ENCODE measurements around the gene KLHL29. TPM values are rescaled to one million over a fixed set of nuclear protein-coding genes. Genes with fewer than 3 reads are reported as not detected.

KLHL29 gene
- polyA plus RNA-seq, 1 of the 3 experiments (the other 2 are of a cell fraction) = 4.6 TPM

GRCh38 chr2:23497063-23497462 lies 112.1 kb downstream of the KLHL29 start:
- Histone ChIP-seq H3F3A (replicated peaks; ENCODE audit: insufficient read depth) (no peaks in the 10 kb centered on the region), H3K4me3 (ENCODE audit: low read depth in 2 of 2, low read length in 1 of 2) (no peak overlapping the region), H4K20me1 (ENCODE audit: insufficient read depth) (no peaks in the 10 kb centered on the region), H3K27me3 (ENCODE audit: insufficient read depth) (no peaks in the 10 kb centered on the region), H3K9ac (no peak overlapping the region), H3K4me2 (peak overlapping the region; percentile 18; the same call in 1 of the 2 replicates), H3K9me3 (no peaks in the 10 kb centered on the region), H2AFZ (ENCODE audit: low read depth) (no peak overlapping the region), H3K36me3 (replicated peaks in 1 of 2; ENCODE audit: control insufficient read depth in 1 of 2, insufficient read depth in 2 of 2, low read length in 1 of 2) (no peaks in the 10 kb centered on the region), H3K27ac (ENCODE audit: low read depth in 2 of 2, low read length in 1 of 2) (no peak overlapping the region), H3K4me1 (ENCODE audit: control insufficient read depth in 1 of 2, insufficient read depth in 2 of 2, low read depth in 1 of 2, low read length in 1 of 2) (peaks cover 25 to 32% of the 10 kb centered on the region in 2 experiments; a peak in 3 of 4 replicates), H3K79me2 (ENCODE audit: insufficient read depth) (no peaks in the 10 kb centered on the region), H3K9me2 (no peaks in the 10 kb centered on the region)
- CTCF ChIA-PET = no interaction called here
- POLR2A ChIA-PET = no interaction called here
- 75% methylated on average over 7 of the region's 7 CpGs for WGBS (ENCODE audit: low lambda C conversion rate)
- no peak for DNase-seq
- TF ChIP-seq NFIC (IDR thresholded peaks at IDR 0.05; ENCODE audit: borderline replicate concordance) = 0 out of 2 replicates have a peak, but pooled peaks have one; percentile 26
- TF ChIP-seq ZBTB33 (IDR thresholded peaks at IDR 0.05; ENCODE audit: borderline replicate concordance, low read depth) = no peak

- Histone ChIP-seq H3K27ac (ENCODE audit: low read depth in 2 of 2, low read length in 1 of 2) (no peak overlapping the region), H3K4me1 (ENCODE audit: control insufficient read depth in 1 of 2, insufficient read depth in 2 of 2, low read depth in 1 of 2, low read length in 1 of 2) (peaks cover 25 to 29% of the 10 kb centered on the region in 2 experiments; a peak in 3 of 4 replicates), H3F3A (replicated peaks; ENCODE audit: insufficient read depth) (no peaks in the 10 kb centered on the region), H3K4me3 (ENCODE audit: low read depth in 2 of 2, low read length in 1 of 2) (no peak overlapping the region), H3K9me2 (no peaks in the 10 kb centered on the region), H2AFZ (ENCODE audit: low read depth) (no peak overlapping the region), H3K4me2 (peak overlapping the region; percentile 18; the same call in 1 of the 2 replicates), H3K36me3 (replicated peaks in 1 of 2; ENCODE audit: control insufficient read depth in 1 of 2, insufficient read depth in 2 of 2, low read length in 1 of 2) (no peaks in the 10 kb centered on the region), H3K27me3 (ENCODE audit: insufficient read depth) (no peaks in the 10 kb centered on the region), H3K79me2 (ENCODE audit: insufficient read depth) (no peaks in the 10 kb centered on the region), H4K20me1 (ENCODE audit: insufficient read depth) (no peaks in the 10 kb centered on the region), H3K9me3 (no peaks in the 10 kb centered on the region), H3K9ac (no peak overlapping the region)
- ChIA-PET CTCF (interaction anchor here (1.1 kb wide), 1 partner anchor 66 kb away, joined by 3 read pairs; no protein-coding TSS in a partner anchor), POLR2A (no interaction called here)
- WGBS (ENCODE audit: low lambda C conversion rate) = 63% methylated on average over 6 of the region's 6 CpGs
- DNase-seq = no peak
- TF ChIP-seq NFIC (IDR thresholded peaks at IDR 0.05; ENCODE audit: borderline replicate concordance) (no peak), USF1 (IDR thresholded peaks at IDR 0.05; ENCODE audit: borderline replicate concordance, low read depth) (no peak), FOXM1 (IDR thresholded peaks at IDR 0.05; ENCODE audit: low read depth) (no peak), PBX3 (IDR thresholded peaks at IDR 0.05) (no peak), CTCF (IDR thresholded peaks at IDR 0.05) (no peak), EZH2phosphoT487 (IDR thresholded peaks at IDR 0.05; ENCODE audit: borderline replicate concordance, low read depth) (no peak), FOSL2 (IDR thresholded peaks at IDR 0.05; ENCODE audit: borderline replicate concordance, low read depth) (no peak), FOXJ3 (CRISPR knock-in tag; IDR thresholded peaks at IDR 0.05) (no peak)
Observed at GRCh38 chr2:23497536-23497935, 112.6 kb downstream of the KLHL29 start.

Data from SK-N-SH (cell line).